GM19324 (cell line): ENCODE data around the gene RALGPS1.

Source experiments
- ATAC-seq: cut with Tn5 transposase; IDR thresholded peaks from one replicate; pipeline ENCODE4 v1.9.1; 2021; ENCODE audit warnings: mild to moderate bottlenecking, moderate library complexity; ENCODE audit not compliant: unreplicated experiment, low FRiP score

Gene RALGPS1

GRCh38 chr9:126904586-126904985 lies 10.0 kb upstream of the RALGPS1 start:
- ATAC-seq = no peak

- no peak for ATAC-seq
These were observed 8.5 kb upstream of the RALGPS1 start for GRCh38 chr9:126906091-126906490.

GRCh38 chr9:126907058-126907457 lies 7.5 kb upstream of the RALGPS1 start:
- no peak for ATAC-seq

DNA sequence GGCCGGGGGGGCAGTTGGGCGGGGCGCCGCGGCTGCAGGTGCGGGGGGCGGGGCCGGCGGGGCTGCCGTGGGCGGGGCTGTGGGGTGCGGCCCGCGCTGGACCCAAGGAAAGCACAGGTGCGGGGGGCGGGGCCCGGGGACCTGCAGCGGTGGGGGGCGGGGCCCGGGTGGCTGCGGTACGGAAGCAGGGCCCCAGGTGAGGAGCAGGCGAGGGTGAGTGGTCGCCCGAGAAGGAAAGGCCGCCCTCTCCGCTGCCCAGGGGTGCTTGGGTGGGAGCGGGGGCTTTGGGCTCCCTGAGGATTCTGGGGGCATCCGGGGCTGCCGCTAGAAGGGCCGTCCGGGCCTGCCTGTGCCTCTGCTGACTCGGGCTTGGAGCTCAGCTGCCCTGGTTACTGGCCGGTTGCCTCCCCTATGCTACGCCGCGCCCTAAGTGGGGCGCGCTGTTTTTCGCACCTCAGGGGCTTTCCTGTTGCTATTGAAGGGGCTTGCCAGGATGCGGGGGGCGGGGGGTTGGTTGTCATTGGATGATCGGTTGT lies 767 bp downstream of the RALGPS1 start:
- no peak for ATAC-seq

GRCh38 chr9:126915846-126916543 lies 1.4 kb downstream of the RALGPS1 start:
- no peak for ATAC-seq

DNA sequence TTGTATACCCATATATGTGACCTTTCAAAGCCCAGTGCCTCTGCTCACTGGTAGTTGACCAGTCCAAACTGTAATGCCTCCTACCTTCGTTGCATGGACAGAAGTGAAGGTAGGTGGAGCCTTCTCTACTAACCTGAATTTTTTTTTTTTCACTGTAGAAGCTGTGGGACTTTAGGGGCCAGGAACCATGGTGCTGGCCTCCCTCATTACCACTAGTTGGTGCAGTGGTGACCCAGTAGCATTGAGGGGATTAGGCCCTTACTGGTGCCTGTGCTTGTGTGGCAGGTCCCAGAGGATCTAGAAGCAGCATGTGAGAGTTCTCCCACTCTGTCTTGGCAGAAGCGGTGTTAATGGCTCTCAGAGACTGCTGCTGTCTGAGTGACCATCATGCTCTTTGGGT lies 2.3 kb downstream of the RALGPS1 start:
- ATAC-seq = no peak

GRCh38 chr9:126919193-126919592 lies 4.6 kb downstream of the RALGPS1 start:
- no peak for ATAC-seq

- ATAC-seq = no peak
These were observed 11.3 kb downstream of the RALGPS1 start for GRCh38 chr9:126925876-126926275.

DNA sequence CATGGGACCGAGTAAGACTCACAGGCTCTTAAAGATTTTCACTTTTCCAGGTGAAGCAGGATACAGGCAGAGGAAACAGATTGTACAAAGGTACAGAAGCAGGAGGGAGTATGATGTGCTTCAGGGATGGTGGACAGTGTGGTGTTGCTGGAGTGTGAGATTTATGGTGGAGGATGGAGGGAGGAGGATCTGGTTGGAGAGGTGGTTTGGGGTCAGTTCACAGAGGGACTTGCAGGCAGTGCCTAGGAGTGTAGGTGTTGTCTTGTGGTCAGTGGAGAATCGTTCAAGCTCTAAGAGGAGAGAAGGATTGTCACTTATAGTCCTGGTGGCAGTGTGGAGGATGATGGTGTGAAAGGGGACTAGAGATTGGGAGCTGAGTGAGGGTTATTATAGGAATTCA lies 11.8 kb downstream of the RALGPS1 start:
- no peak for ATAC-seq

DNA sequence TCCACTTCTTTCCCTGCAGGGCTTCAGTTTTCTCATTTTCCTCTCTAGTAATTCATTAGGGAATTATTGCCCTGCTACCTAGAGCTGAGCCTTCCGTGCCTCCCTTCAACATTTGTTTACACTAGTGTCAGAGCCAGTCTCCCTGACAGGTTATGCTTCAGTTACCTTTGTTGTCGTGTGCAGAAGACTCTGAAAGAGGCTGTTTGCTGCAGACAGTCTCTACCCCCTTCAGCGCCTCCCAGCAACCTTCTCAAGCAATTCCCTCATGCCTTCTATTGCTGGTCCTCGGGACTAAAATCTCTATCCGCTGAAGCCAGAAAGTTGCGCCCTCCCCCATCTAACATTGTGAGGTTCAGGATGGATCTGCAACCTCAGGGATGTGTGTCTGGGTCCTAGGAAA lies 12.8 kb downstream of the RALGPS1 start:
- no peak for ATAC-seq

DNA sequence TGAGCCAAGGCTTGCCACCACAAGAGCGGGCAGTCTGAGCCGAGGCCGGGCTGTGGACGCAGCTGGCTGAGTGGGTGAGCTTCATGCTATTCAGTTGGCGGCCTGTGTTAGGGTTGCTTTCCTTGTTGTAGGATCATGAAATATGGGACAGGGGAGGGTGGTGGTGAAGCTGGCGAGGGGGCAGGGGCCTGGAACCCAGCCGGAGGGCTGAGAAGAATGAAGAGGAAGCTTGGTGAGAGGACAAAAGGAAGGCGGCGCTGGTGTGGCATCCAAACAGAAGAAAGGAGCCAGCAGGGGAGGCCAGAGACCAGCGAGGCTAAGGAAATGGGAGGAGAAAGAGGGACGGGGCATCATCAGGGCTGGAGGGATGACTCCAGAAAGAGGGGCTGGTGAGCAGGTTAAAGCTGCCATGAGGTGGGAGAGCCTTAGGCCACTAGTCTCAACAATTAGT lies 18.3 kb downstream of the RALGPS1 start:
- no peak for ATAC-seq

- ATAC-seq = no peak
These were observed 18.9 kb downstream of the RALGPS1 start for GRCh38 chr9:126933334-126933980.

- no peak for ATAC-seq
These were observed 19.9 kb downstream of the RALGPS1 start for GRCh38 chr9:126934441-126934840.

DNA sequence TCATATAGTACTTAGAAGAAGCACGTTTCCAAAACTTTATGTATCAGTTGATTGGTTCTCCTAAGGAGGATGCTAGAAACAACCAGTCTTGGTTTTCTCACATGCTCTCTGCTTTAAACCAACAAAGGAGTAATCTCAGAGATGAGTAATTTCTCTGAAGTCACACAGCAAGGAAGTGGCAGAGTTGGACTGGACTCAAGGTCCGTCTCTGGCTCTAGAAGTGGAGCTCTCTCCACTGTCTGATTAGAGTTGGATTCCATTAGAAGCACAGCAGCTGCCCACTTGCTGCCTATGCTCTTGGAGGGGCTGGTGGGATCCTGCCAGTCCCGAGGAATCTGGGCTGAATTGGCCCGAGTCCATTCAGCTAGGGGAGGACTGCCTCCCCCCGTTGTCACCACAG lies 21.0 kb downstream of the RALGPS1 start:
- no peak for ATAC-seq

DNA sequence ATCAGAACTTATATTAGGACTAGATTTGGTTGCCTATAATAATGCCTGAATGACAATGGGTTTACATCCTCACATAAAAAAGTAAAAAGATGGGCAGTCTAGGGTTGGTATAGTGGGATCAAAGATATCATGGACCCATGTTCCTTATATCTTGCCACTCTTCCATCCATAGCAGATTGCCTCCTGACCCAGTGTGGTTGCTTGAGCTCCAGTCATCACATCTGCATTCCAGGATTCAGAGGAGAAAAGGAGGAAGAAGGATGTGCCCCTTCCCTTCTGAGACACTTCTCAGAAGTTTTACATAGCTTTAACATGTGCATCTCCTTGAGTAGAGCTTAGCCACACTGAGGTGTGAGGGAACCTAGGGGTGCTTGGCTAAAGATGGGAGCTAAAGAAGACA lies 22.9 kb downstream of the RALGPS1 start:
- ATAC-seq = no peak

- ATAC-seq = no peak
These were observed 23.7 kb downstream of the RALGPS1 start for GRCh38 chr9:126938327-126938726.

- no peak for ATAC-seq
These were observed 25.2 kb downstream of the RALGPS1 start for GRCh38 chr9:126939821-126940221.

DNA sequence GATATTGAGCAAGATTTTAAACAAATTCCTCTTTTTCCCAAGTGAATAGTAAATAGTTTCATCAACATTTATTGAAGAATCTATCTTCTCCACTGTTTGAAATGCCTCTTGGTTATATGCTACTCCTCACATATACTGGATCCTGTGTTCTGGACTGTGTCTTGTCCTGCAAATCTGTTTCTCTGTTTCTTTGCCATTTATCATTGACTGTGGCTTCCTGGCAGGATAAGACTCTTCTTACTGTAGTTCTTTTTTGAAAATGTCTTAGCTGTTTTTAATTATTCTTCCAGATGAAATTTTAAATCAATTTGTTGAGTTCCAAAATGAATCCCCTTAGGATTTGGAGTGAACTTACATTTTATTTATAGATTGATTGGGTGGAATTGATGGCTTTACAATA lies 27.8 kb downstream of the RALGPS1 start:
- ATAC-seq = no peak

DNA sequence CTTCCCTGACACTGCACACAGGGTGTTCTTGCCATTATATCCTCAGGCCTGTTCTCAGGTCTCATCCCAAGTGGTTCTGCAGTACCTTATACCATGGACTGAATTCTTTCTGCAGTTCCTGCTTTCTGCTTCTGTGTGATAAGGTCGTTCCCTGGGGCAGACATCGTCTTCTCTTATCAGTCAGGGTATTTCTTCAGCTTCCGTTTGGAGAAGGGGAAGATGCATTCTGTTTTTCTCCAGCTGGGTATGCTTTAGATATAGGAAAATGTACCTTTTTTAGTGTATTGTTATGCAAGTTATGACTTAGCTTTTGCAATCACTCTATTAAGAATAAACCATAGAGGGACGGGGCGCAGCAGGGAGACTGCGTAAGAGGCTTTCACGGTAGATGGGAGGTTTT lies 31.1 kb downstream of the RALGPS1 start:
- ATAC-seq = no peak

DNA sequence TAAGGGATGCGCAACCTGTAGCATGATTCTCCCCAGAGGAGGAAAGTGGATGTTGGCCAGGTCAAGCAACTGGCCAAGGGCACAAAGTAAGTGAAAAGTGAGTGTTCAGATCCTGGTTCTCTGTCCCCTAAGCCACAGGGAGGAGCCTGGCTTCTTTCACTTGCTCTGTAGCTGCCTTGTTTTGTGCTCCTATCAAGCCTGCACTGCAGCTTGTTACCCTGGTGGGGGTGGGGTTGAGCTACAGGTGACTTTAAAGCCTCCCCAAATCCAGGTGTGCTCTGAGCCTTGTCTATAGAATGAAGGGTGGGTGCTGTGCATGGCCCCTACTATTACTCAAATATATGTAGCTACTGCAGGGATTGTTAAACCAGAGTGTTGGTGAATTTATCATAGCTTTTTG lies 32.9 kb downstream of the RALGPS1 start:
- ATAC-seq = no peak

- ATAC-seq = no peak
These were observed 37.8 kb downstream of the RALGPS1 start for GRCh38 chr9:126952205-126952977.
